Activated CD8-positive, alpha-beta memory T cell treated with anti-CD3 and anti-CD28 coated beads, Interleukin-2, amount 10 ng/mL, durations not matched to agents 7 days and 5 days (primary cell): Measurements from ENCODE around the gene DLGAP1. TPM values are rescaled to one million over a fixed set of nuclear protein-coding genes. Genes with fewer than 3 reads are reported as not detected.

Experiments used
- ATAC-seq: fragments of 150-1000 bp; cut with Tn5 transposase; one replicate; pipeline ENCODE4 v1.10.0; 2021; ENCODE audit warnings: moderate library complexity
- CTCF ChIA-PET: fragments of 350-600 bp; sonication (Branson Sonifier 250); formaldehyde crosslinking; loops from one replicate; lab custom pipeline; 2021; ENCODE audit warnings: antibody characterized with exemption; lab: Charles Lee
- DNase-seq: peaks from one replicate; pipeline ENCODE4 v3.0.0-alpha.2; 2020
- H3K27ac Mint-ChIP-seq: one replicate; pipeline ENCODE4 v1.8.0; 2021; ENCODE audit warnings: mild to moderate bottlenecking, mixed read lengths
- H3K27me3 Mint-ChIP-seq: one replicate; pipeline ENCODE4 v1.8.0; 2021; ENCODE audit warnings: mixed read lengths
- H3K36me3 Mint-ChIP-seq: one replicate; pipeline ENCODE4 v1.8.0; 2021; ENCODE audit warnings: mild to moderate bottlenecking, mixed read lengths
- H3K4me1 Mint-ChIP-seq: one replicate; pipeline ENCODE4 v1.8.0; 2021; ENCODE audit warnings: mixed read lengths
- H3K4me3 Mint-ChIP-seq: one replicate; pipeline ENCODE4 v1.8.0; 2021; ENCODE audit warnings: mild to moderate bottlenecking, moderate library complexity, mixed read lengths
- H3K9me3 Mint-ChIP-seq: one replicate; pipeline ENCODE4 v1.8.0; 2022; ENCODE audit warnings: low read depth, mixed read lengths
- total RNA-seq, 2 experiments: library from RNA; stranded (reverse); gene quantifications; one replicate each; pipeline ENCODE4 v1.2.3, GENCODE V29; 2021

Gene DLGAP1
- total RNA-seq, 2 experiments from 2014 or later = not detected

DNA sequence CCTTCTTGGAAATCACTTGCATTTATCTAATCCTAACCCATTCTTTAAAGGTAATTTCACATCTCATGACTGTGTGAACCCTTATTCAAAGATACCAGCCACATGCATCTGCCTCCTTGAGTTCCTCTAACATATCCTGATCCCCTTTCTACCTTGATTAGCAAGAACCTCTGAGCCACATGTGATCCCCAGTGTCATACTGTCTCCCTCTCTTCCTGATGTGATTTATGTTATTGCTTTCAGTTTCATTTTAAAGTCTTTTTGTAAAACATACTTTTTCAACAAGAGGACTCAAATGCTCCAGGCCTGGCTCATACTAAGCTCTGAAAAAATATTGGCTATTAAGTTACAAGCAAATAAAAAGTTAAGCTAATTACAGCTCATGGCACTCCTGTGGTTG, 470.1 kb downstream of the DLGAP1 start:
- Mint-ChIP-seq H3K4me1 (peaks cover 13% of the 10 kb centered on the region), H3K9me3 (no peaks in the 10 kb centered on the region), H3K27me3 (no peaks in the 10 kb centered on the region), H3K4me3 (no peak overlapping the region), H3K27ac (peak overlapping the region; percentile 25), H3K36me3 (peaks cover 8% of the 10 kb centered on the region)
- no peak for ATAC-seq
- CTCF ChIA-PET = interaction anchor here (1.0 to 4.0 kb wide), 3 partner anchors 10 to 214 kb away, joined by 3 to 15 read pairs (median 9); no protein-coding TSS in a partner anchor
- DNase-seq = no peak

DNA sequence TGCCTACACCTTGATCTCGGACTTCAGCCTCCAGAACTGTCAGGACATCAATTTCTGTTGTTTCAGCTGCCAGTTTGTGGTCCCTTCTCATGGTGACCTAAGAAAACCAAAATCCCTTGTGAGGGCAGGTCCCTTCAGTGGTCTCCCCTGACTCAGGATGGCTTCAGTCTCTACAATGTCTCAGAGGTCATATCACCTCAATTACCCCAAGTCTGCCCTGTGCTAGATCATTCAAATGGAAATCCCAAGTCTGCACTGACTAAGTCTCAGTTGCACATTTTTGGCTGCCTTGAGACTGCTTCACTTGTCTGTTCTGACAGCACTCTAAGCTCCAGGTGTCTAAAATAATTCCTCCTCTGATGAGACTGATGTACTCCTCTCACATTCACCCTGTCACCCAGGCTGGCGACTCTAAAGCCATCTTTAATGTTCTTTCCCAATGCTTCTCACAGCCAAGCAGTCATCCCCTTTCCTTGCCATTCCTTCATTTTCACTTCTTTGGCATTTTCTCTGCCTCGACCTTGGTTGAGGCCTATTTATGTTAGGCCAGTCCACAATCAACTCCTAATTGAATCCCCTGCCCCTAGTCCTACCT, 470.8 kb downstream of the DLGAP1 start:
- no peaks in the 10 kb centered on the region for H3K27me3 Mint-ChIP-seq
- DNase-seq (no peak), ATAC-seq (no peak)
- CTCF ChIA-PET = interaction anchor here (1.0 to 2.5 kb wide), 2 partner anchors 11 to 25 kb away, joined by 3 to 9 read pairs; no protein-coding TSS in a partner anchor
- no peak overlapping the region for H3K27ac Mint-ChIP-seq
- peaks cover 13% of the 10 kb centered on the region for H3K4me1 Mint-ChIP-seq
- no peaks in the 10 kb centered on the region for H3K9me3 Mint-ChIP-seq
- H3K36me3 Mint-ChIP-seq = peaks cover 8% of the 10 kb centered on the region
- no peak overlapping the region for H3K4me3 Mint-ChIP-seq

DNA sequence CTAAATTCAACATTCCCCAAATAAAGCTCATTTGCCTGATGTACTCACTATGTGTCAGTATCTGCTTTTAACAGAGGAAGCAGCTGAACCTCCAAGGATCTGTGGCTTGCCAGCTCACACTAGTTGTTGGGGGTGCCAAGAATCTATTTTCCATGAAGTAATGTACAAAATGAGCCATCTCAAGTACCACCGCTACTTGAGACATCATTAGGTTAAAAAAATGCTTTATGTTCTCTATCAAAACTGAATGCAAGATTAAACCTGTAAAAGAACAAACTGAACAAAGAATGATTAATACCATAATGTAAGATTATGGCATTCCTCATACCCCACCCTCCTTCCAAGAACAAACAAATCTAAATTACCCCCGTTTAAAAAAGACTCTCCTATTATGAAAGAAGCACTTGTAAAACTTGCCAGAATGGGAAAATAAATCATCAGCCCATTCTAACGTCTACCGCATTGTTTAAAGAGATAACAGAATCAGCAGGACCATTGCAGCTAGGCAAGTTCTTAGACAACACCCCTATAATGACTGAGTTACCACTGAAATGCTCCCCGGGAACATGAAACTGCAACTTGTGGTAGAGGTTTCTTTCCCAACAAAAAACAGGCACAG, 471.6 kb downstream of the DLGAP1 start:
- CTCF ChIA-PET = interaction anchor here (1.0 to 2.5 kb wide), 2 partner anchors 12 to 213 kb away, joined by 3 to 9 read pairs; no protein-coding TSS in a partner anchor
- no peaks in the 10 kb centered on the region for H3K9me3 Mint-ChIP-seq

DNA sequence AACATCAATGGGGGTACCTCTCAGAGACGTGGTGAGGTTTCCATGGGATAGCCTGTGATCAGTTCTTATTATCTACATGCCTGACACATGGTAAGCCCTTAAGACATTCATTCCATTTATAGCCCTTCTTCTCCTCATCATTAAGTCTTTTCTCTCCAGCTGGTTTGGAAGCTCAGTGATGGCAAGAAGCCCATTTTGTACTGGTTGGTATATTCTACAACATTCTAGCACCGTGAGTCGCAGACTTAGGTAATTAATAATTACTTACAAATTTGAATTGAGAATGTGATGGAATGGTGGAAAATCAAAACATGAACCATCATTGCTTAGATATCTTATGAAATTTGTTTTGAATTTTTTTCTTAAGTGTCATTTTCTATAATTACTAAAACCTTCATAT, 472.6 kb downstream of the DLGAP1 start:
- peaks cover 8% of the 10 kb centered on the region for H3K36me3 Mint-ChIP-seq
- peaks cover 13% of the 10 kb centered on the region for H3K4me1 Mint-ChIP-seq
- DNase-seq = no peak
- no peak overlapping the region for H3K4me3 Mint-ChIP-seq
- no peaks in the 10 kb centered on the region for H3K27me3 Mint-ChIP-seq
- CTCF ChIA-PET = no interaction called here
- H3K27ac Mint-ChIP-seq = no peak overlapping the region
- no peaks in the 10 kb centered on the region for H3K9me3 Mint-ChIP-seq
- no peak for ATAC-seq

More for the DNA sequence above, 471.6 kb downstream of the DLGAP1 start:
- no peak overlapping the region for H3K4me3 Mint-ChIP-seq
- DNase-seq (no peak), ATAC-seq (no peak)
- no peaks in the 10 kb centered on the region for H3K27me3 Mint-ChIP-seq
- peaks cover 13% of the 10 kb centered on the region for H3K4me1 Mint-ChIP-seq
- H3K36me3 Mint-ChIP-seq = peaks cover 8% of the 10 kb centered on the region
- H3K27ac Mint-ChIP-seq = no peak overlapping the region

DNA sequence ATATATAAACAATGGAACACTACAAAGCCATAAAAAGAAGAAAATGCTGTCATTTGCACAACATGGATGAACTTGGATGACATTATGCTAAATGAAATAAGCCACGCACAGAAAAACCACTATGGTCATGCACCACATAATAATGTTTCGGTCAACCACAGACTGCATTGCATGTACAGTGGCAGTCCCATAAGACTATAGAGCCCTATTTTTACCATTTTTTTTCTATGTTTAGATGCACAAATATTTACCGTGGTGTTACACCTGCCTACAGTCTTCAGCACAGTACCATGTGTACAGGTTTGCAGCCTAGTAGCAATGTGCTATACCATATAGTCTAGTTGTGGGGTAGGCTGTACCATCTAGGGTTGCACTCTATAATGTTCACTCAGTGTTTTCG, 476.1 kb downstream of the DLGAP1 start:
- no peaks in the 10 kb centered on the region for H3K9me3 Mint-ChIP-seq
- ATAC-seq = no peak
- H3K27ac Mint-ChIP-seq = no peak overlapping the region
- no peak for DNase-seq
- H3K27me3 Mint-ChIP-seq = no peaks in the 10 kb centered on the region
- H3K4me1 Mint-ChIP-seq = no peaks in the 10 kb centered on the region
- H3K4me3 Mint-ChIP-seq = no peak overlapping the region
- no peaks in the 10 kb centered on the region for H3K36me3 Mint-ChIP-seq
- CTCF ChIA-PET = no interaction called here

DNA sequence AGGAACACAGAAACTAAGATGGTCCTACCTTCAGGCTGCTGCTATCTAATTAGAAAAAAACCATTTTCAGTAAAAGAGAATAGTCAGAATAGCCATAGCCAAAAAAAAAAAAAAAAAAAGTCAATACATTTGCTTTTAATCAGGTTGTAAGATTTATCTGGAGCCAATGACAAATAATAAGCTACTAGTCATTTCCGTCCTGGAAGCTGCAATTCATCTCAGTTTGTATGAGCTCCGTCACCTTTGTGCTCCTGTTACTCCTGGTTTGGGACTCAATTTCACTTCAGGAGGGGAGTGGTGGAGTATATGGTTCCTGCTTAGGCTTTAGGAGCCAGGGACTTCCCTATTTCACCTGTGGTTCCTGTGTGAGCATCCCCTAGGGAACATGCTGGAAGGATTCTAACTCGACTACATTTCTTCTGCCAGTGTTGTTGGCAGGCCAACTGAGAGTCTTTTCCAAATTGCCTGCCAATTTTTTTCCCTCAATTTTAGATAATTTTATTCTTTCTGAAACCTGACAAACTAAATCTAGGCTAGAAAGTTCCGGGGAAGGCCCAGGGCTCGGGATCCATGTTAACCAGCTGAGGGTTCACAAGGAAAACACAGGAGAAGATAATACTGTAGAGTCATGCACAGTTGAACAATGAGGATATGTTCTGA, 481.8 kb downstream of the DLGAP1 start:
- CTCF ChIA-PET = interaction anchor here (1.3 kb wide), 1 partner anchor 201 kb away, joined by 3 read pairs; no protein-coding TSS in a partner anchor
- peaks cover 2% of the 10 kb centered on the region for H3K27me3 Mint-ChIP-seq
- no peak overlapping the region for H3K27ac Mint-ChIP-seq
- no peak for ATAC-seq
- no peak overlapping the region for H3K4me3 Mint-ChIP-seq
- H3K9me3 Mint-ChIP-seq = no peaks in the 10 kb centered on the region
- H3K4me1 Mint-ChIP-seq = no peaks in the 10 kb centered on the region
- DNase-seq = no peak
- H3K36me3 Mint-ChIP-seq = no peaks in the 10 kb centered on the region

DNA sequence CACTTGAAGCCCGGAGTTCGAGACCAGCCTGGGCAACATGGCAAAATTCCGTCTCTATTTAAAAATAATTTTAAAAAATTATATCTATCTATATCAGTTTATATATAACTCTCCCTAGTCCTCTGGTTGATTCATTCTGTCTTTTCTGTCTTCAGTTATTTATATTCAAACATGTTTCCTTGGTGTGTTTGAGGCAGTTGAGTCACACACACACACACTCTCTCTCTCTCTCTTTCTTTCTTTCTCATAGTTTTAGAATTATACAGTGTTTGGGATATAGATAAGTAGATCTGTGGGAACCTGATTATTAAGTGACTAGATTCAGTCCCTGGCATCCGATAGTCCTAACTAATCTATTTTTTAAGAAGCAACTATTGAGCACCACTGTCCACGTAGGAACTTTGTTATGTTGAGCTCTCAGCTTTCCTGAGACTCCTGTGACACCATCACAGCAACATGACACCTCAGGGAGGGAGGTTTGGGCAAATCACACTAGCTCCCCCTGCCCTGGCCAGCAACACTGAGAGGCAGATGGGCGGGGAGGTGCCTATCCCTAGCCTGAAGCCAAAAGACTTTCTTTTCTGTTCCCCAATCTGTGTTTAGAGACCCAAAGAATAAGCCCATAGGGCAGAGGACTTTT, 482.7 kb downstream of the DLGAP1 start:
- Mint-ChIP-seq H3K27ac (no peak overlapping the region), H3K36me3 (no peaks in the 10 kb centered on the region), H3K9me3 (no peaks in the 10 kb centered on the region), H3K4me1 (no peaks in the 10 kb centered on the region), H3K27me3 (peaks cover 2% of the 10 kb centered on the region), H3K4me3 (no peak overlapping the region)
- no peak for ATAC-seq
- CTCF ChIA-PET = no interaction called here
- no peak for DNase-seq

DNA sequence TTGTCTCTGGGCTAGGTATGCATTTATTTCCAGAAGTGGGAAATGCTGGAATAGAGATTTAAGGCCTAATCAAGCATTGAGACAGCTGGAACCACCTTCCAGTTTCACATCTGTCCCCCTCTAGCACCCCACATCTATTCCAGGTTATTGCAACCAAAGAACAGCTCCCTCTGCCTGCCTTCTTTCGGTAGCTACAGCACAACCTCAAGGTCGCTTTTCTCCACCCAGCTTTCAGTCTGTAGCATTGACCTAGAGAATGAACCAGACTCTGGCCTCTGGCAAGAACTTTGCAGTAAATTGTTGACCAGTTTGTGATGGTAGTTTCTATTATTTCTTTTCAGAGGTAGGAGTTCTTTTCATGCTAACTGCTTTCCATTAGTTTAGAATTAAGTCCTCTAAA, 484.2 kb downstream of the DLGAP1 start:
- Mint-ChIP-seq H3K27me3 (peaks cover 9% of the 10 kb centered on the region), H3K9me3 (no peaks in the 10 kb centered on the region), H3K36me3 (no peaks in the 10 kb centered on the region), H3K27ac (no peak overlapping the region), H3K4me1 (no peaks in the 10 kb centered on the region), H3K4me3 (no peak overlapping the region)
- CTCF ChIA-PET = interaction anchor here (1.1 kb wide), 1 partner anchor 24 kb away, joined by 3 read pairs; no protein-coding TSS in a partner anchor
- no peak for ATAC-seq
- no peak for DNase-seq

DNA sequence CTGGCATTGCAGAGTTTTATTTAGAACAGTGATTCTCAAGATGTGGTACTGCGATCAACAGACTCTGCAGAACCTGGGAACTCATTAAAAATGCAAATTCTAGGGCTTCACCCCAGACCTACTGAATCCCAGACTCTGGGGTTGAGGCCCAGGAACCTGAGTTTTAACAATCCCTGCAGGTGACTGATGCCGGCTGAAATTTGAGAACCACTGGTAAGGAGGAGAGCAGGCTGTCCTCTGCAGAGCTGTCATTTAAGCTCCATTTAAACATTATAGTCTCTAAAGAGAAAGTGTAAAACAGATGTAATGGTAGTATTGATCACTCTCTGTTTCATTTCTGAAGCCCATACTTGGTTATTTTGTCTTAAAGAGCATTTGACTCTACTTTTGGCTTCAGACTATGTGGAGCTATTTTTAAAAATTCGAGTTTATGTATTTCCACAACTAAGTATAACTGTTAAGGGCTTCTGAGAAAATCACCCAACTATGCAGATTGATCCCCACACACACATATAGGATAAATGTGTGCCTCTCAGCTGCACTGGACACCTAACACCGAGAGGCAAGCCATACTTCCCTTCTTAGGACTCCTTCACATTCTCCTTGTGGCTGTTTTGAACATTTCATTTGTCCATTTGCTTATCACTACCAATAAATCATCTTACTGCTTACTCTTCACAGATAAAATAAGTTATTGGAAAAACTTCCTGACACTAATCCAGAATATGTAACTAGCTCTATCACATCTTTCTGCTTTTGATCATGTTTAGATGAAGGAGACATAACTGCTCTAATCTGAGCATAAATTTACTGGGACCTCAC, 487.5 kb downstream of the DLGAP1 start:
- ATAC-seq (no peak), DNase-seq (no peak)
- CTCF ChIA-PET = interaction anchor here (1.8 kb wide), 1 partner anchor 28 kb away, joined by 6 read pairs; no protein-coding TSS in a partner anchor
- H3K27me3 Mint-ChIP-seq = peaks cover 9% of the 10 kb centered on the region
- H3K36me3 Mint-ChIP-seq = no peaks in the 10 kb centered on the region
- no peaks in the 10 kb centered on the region for H3K9me3 Mint-ChIP-seq
- no peak overlapping the region for H3K4me3 Mint-ChIP-seq
- no peaks in the 10 kb centered on the region for H3K4me1 Mint-ChIP-seq
- H3K27ac Mint-ChIP-seq = no peak overlapping the region

DNA sequence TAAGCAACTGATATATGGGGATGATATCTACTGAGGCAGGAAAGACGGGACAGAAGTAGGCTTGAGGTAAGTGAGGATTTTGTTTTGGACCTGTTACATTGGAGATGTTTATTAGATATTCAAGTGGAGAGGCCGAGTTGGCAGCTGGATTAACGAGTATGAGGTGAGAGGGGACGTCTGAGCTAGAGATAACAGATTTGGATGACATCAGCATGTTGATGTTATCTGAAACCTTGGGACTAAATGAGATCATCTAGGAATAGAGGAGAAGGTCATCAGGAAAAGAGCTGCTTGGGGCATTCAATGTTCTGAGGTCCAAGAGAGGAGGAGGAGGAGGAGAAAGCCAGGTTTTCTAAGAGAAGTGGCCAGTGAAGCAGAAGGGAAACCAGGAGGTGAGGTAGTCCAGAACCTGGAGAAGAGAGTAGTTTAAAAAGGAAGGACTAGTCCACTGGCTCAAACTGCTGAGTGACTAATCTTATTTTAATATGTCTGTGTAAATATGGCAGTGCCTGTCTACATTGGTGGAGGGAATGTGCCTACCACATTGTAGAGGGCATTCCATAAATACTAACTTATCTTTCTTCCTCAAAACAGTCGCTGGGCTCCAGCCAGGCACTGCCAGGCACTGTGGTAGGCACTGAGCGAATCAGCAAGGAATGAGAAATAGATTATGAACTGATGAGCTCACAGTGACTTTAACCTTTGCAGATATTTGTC, 488.3 kb downstream of the DLGAP1 start:
- peaks cover 9% of the 10 kb centered on the region for H3K27me3 Mint-ChIP-seq
- no peak for DNase-seq
- H3K27ac Mint-ChIP-seq = no peak overlapping the region
- H3K4me1 Mint-ChIP-seq = no peaks in the 10 kb centered on the region
- H3K4me3 Mint-ChIP-seq = no peak overlapping the region
- CTCF ChIA-PET = interaction anchor here (1.8 kb wide), 1 partner anchor 29 kb away, joined by 6 read pairs; no protein-coding TSS in a partner anchor
- no peaks in the 10 kb centered on the region for H3K36me3 Mint-ChIP-seq
- no peak for ATAC-seq
- no peaks in the 10 kb centered on the region for H3K9me3 Mint-ChIP-seq

DNA sequence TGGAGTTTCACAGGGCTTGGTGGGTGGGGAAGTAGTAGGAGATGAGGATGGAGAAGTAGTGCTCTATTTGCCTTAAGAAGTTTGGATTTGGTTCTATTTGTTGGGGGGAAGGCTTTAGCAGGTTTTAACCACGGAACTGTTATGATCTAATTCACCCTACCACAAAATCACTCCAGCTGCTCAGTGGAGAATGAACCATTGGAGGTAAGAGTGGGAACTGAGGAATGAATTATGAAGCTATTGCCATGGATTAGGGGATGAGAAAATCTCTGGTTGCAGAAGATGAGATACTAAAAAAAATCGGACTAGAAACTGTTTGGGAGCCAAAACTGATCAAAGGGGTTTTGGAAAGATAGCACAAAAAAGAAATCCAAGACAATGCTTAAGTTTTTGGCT, 488.9 kb downstream of the DLGAP1 start:
- H3K4me3 Mint-ChIP-seq = no peak overlapping the region
- no peaks in the 10 kb centered on the region for H3K9me3 Mint-ChIP-seq
- H3K36me3 Mint-ChIP-seq = no peaks in the 10 kb centered on the region
- no peak for ATAC-seq
- CTCF ChIA-PET = interaction anchor here (0.6 to 1.8 kb wide), 3 partner anchors 29 to 48 kb away, joined by 3 to 6 read pairs (median 3); no protein-coding TSS in a partner anchor
- H3K27me3 Mint-ChIP-seq = peaks cover 9% of the 10 kb centered on the region
- H3K4me1 Mint-ChIP-seq = no peaks in the 10 kb centered on the region
- no peak overlapping the region for H3K27ac Mint-ChIP-seq
- DNase-seq = no peak

DNA sequence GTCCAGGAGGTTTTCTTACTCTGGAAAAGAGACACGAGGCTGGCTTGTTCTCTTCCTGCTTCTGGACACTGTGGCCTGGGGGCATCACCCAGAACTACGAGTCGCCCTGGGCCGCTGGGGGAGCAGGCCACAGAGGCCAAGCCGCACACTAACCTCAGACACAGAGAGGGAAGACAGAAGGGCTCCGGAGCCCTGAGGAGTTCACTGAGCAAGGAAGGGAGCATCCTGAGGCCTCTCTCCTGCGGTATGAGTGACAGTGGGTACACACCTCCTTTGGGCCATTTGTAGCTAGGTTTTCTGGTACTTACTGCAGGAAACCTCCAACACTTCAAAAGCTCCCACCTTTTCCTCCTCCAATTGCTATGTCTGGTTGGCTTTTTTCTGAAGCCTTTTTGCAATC, 494.1 kb downstream of the DLGAP1 start:
- Mint-ChIP-seq H3K36me3 (no peaks in the 10 kb centered on the region), H3K27me3 (no peaks in the 10 kb centered on the region), H3K4me1 (no peaks in the 10 kb centered on the region), H3K4me3 (no peak overlapping the region), H3K27ac (no peak overlapping the region), H3K9me3 (no peaks in the 10 kb centered on the region)
- ATAC-seq = no peak
- no peak for DNase-seq
- CTCF ChIA-PET = no interaction called here
